Ovary (tissue), 3 donors: ENCODE data around the gene ZNF398.

ENCODE experiments used
- CTCF ChIP-seq, 3 donors: fragments of 450-650 bp in 2 of 3; fragments of 200-600 bp in 1 of 3; IDR thresholded peaks; one replicate each; pipeline versions ENCODE4 v1.5.1 to v1.8.0; 2016 to 2022; ENCODE audit warnings: antibody characterized with exemption in 3 of 3, mild to moderate bottlenecking in 1 of 3
- EP300 ChIP-seq: sonication (generic); formaldehyde crosslinking; IDR thresholded peaks from one replicate; pipeline ENCODE4 v1.6.1; 2017; ENCODE audit warnings: antibody characterized with exemption
- donor health status: DM: no; HTN: no; CAD: no.

- no peak for TF ChIP-seq CTCF (IDR thresholded peaks at IDR 0.05)
- no peak for TF ChIP-seq EP300
Measured at GRCh38 chr7:149150981-149151380, 3.7 kb downstream of the ZNF398 start.
